Adrenal gland (tissue), 12 donors: Measurements from ENCODE around the gene SACS. TPM values are rescaled to one million over a fixed set of nuclear protein-coding genes. Genes with fewer than 3 reads are reported as not detected.
"Not testable (repeated sequence)": the region's sequence is repeated elsewhere in the genome, so short reads cannot be mapped to it uniquely, and the experiment has no call there.

Experiments
- DNase-seq, 7 donors: peaks; one replicate each; pipeline ENCODE4 v3.0.0-alpha.2; 2019 to 2020
- H3K27ac ChIP-seq, 5 donors: fragments of 200-600 bp; sonication (generic) in 4 of 5; 1 replicate in 3 of 5; 2 replicates in 2 of 5; pipeline versions ENCODE4 v1.5.1 to v1.8.0; 2016 to 2020; ENCODE audit warnings: mild to moderate bottlenecking in 1 of 5
- H3K27me3 ChIP-seq: fragments of 200-600 bp; 2 replicates; pipeline ENCODE4 v1.8.0; 2021
- H3K36me3 ChIP-seq, 2 donors: fragments of 200-600 bp; replicated peaks in 1 of 2; 1 replicate in 1 of 2; 2 replicates in 1 of 2; pipeline versions ENCODE4 v1.5.1 to v1.8.0; 2018 to 2022
- H3K4me1 ChIP-seq, 2 donors: fragments of 200-600 bp; replicated peaks in 1 of 2; 1 replicate in 1 of 2; 2 replicates in 1 of 2; pipeline versions ENCODE4 v1.5.1 to v1.8.0; 2018 to 2021
- H3K4me3 ChIP-seq, 4 donors: fragments of 200-600 bp; sonication (generic) in 3 of 4; one replicate each; pipeline ENCODE4 v1.5.1; 2016 to 2018
- H3K9me3 ChIP-seq, 3 donors: fragments of 200-600 bp; sonication (generic) in 1 of 3; replicated peaks in 1 of 3; 1 replicate in 2 of 3; 2 replicates in 1 of 3; pipeline versions ENCODE4 v1.5.1 to v1.8.0; 2016 to 2021
- CTCF ChIP-seq, 6 experiments: fragments of 450-650 bp in 4 of 6; fragments of 200-600 bp in 2 of 6; sonication (generic) in 1 of 6; IDR thresholded peaks; 1 replicate in 5 of 6; 2 replicates in 1 of 6; pipeline versions ENCODE4 v1.5.1 to v1.8.0; 2016 to 2021; ENCODE audit warnings: antibody characterized with exemption in 6 of 6, mild to moderate bottlenecking in 2 of 6, moderate library complexity in 1 of 6
- POLR2A ChIP-seq, 2 donors: fragments of 450-650 bp; IDR thresholded peaks; one replicate each; pipeline ENCODE4 v1.6.1; 2017; ENCODE audit warnings: antibody characterized with exemption in 2 of 2, mild to moderate bottlenecking in 2 of 2, moderate library complexity in 1 of 2
- WGBS, 4 donors: extraction: QIAGEN DNeasy Blood & Tissue Kit in 2 of 4; methylation state at CpG; one replicate each; pipeline versions ENCODE4 v1.1.5 to v1.1.7; 2013 to 2017; 5-methylcytosine and 5-hydroxymethylcytosine counted together
- intact Hi-C, 2 donors: fragments of 100-400 bp; cut with DNase I; formaldehyde crosslinking; loops; one replicate each; pipeline versions ENCODE4 v1.14.1 to v1.15.0; 2022 to 2023
- polyA plus RNA-seq, 3 donors: library from polyadenylated mRNA; stranded (reverse); fragments of 200-250 nt in 2 of 3; fragments of 350-450 nt in 1 of 3; fragmentation: Illumina TruSeq in 1 of 3; extraction: RNeasy Lipid Tissue Mini Kit (QIAGEN cat#74804) in 1 of 3; gene quantifications; one replicate each; pipeline ENCODE4 v1.2.3, GENCODE V29; 2013 to 2014
- total RNA-seq, 9 donors: library from RNA; depleted of rRNA in 4 of 9; stranded (reverse); fragments of >200 nt in 4 of 9; fragments of 120-200 nt in 1 of 9; fragmentation: NEBNext Ultra II Directional in 1 of 9; extraction: Animal tissue kit (Norgen Biotek cat#: 25700) in 1 of 9; gene quantifications; one replicate each; pipeline versions ENCODE4 v1.1.0 to v1.2.4, GENCODE V29; 2013 to 2023
- donor health status: healthy with polysubstance abuse.
- donor health status: Bipolar disorder and iron deficiency.
- donor health status: DM: yes; HTN: yes; CAD: no.
- donor health status: DM: no; HTN: no; CAD: no.
- donor health status: DM: no; HTN: no; CAD: no.
- donor health status: DM: yes; HTN: yes; CAD: no.

SACS gene
- total and polyA plus RNA-seq, 12 donors: 5.6 to 41.6 (median 7.5) TPM

DNA sequence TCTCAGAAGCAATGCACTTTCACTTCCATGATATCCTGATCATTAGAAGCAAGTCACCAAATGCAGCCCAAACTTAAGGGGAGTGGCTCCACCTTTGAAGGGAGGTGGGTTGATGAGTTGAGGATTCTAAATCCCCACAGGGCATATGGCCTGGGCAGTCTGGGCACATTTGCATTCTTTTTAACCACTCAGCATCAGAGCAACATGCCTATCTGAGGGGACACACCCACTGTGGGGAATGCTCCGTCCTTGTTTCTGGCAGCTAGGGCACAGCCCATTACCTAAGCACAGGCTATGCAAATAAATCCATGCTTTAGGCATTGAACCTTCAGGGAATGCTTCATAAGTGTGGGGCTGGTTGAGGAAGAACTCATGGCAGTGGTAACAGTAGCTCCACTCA is 12.3 kb upstream of the SACS start:
- no peaks in the 10 kb centered on the region for H3K27me3 ChIP-seq
- no peaks in the 10 kb centered on the region for H3K4me1 ChIP-seq
- no peaks in the 10 kb centered on the region for H3K36me3 ChIP-seq
- DNase-seq: no peak
- intact Hi-C loops: no loop called here
- H3K9me3 ChIP-seq: no peaks in the 10 kb centered on the region
- H3K4me3 ChIP-seq: no peak overlapping the region
- WGBS, 4 donors: 63 to 91% (median 89%) methylated on average over 1 of the region's 1 CpG; no CpG with 5 or more reads in 1 of the 4 donors
- no peak overlapping the region for H3K27ac ChIP-seq
- TF ChIP-seq POLR2A (IDR thresholded peaks at IDR 0.05) (no peak), CTCF (IDR thresholded peaks at IDR 0.05) (no peak)

DNA sequence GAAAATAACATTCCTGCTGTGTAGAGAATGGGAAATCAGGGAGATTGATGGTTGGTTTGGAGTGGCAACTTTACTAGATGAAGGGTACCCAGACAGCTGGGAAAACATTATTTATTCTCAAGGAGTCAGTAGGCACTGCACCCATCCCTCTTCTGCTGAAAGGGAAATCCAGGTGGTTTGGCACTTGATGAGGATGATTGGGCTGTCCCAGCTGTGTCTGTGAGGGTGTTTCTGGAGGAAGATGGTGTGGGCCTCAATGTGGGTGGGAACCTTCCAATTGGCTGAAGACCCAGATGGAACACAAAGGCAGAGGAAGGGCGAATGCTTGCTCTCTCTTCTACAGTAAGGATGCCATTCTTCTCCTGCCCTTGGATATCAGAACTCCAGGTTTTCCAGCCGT is 10.4 kb upstream of the SACS start:
- no peak overlapping the region for H3K27ac ChIP-seq
- H3K27me3 ChIP-seq: no peaks in the 10 kb centered on the region
- no peaks in the 10 kb centered on the region for H3K4me1 ChIP-seq
- no peak overlapping the region for H3K4me3 ChIP-seq
- TF ChIP-seq CTCF (IDR thresholded peaks at IDR 0.05): no peak
- no peak for TF ChIP-seq POLR2A (IDR thresholded peaks at IDR 0.05)
- DNase-seq: no peak
- H3K36me3 ChIP-seq: no peaks in the 10 kb centered on the region
- H3K9me3 ChIP-seq: no peaks in the 10 kb centered on the region
- intact Hi-C loops: no loop called here
- 66 to 85% (median 80%) methylated on average over 2 of the region's 2 CpGs for WGBS, 4 donors

- intact Hi-C loops: no loop called here
- H3K27me3 ChIP-seq: no peaks in the 10 kb centered on the region
- H3K9me3 ChIP-seq: no peaks in the 10 kb centered on the region
- DNase-seq: no peak
- 67 to 73% (median 68%) methylated on average over 2 of the region's 2 CpGs for WGBS, 4 donors
- H3K36me3 ChIP-seq: no peaks in the 10 kb centered on the region
- no peak overlapping the region for H3K27ac ChIP-seq
- TF ChIP-seq POLR2A (IDR thresholded peaks at IDR 0.05): no peak
- TF ChIP-seq CTCF (IDR thresholded peaks at IDR 0.05): no peak
- no peak overlapping the region for H3K4me3 ChIP-seq
- H3K4me1 ChIP-seq: no peaks in the 10 kb centered on the region
Observed at GRCh38 chr13:23443110-23443509, 9.6 kb upstream of the SACS start.

DNA sequence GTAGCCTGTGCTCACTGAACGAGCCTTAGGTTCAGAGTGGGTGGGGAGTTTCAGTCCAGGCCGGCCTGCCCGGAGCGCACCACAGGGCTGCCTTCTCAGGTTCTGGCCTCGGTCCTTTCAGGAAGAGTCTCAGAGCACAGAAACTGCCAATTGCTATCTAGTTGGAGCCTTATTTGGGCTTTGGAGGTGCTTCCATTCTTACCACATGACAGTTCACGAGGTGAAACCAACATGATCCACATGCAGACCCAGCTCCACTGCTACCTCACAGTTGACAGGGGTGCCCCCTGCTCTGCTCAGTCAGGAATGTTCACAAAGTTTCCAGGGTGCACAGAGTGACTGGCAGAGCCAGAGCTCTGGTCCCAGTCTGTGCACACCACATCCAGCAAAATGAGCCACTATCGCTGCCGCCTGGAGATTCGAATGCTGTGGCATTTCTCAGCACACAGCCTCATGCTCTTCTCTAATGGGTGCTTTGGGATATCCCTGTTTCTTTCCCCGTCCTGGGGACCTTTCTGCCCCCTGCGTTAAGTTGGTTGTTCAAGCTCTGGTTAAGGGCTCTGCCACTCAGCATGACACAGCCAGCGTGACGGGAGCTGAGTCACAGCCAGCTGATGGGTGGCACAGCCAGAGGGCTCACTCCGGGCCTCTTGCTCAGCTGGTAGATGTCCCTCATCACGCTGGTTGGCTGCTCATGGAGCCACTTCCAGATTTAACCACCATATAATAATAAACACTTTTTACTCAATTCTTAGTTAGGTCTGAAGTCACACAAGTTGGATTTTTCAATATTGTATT is 7.5 kb upstream of the SACS start:
- no peak for TF ChIP-seq POLR2A (IDR thresholded peaks at IDR 0.05)
- H3K4me1 ChIP-seq: no peaks in the 10 kb centered on the region
- DNase-seq: peak in 1 of 7 donors; percentile 22
- intact Hi-C loops: no loop called here
- H3K4me3 ChIP-seq: no peak overlapping the region
- no peaks in the 10 kb centered on the region for H3K9me3 ChIP-seq
- WGBS, 4 donors: 86 to 89% (median 88%) methylated on average over 11 to 15 of the region's 15 CpGs
- H3K36me3 ChIP-seq: no peaks in the 10 kb centered on the region
- H3K27me3 ChIP-seq: no peaks in the 10 kb centered on the region
- H3K27ac ChIP-seq: no peak overlapping the region

GRCh38 chr13:23440324-23440723 is 6.8 kb upstream of the SACS start:
- H3K27me3 ChIP-seq, H3K36me3 ChIP-seq, intact Hi-C loops, DNase-seq, H3K27ac ChIP-seq, H3K9me3 ChIP-seq, H3K4me3 ChIP-seq, H3K4me1 ChIP-seq: not testable (repeated sequence)
- WGBS, 4 donors: 83 to 94% (median 90%) methylated on average over 6 of the region's 6 CpGs
